Measurements from ENCODE around the gene CDH26.
"Not testable (repeated sequence)": the region's sequence is repeated elsewhere in the genome, so short reads cannot be mapped to it uniquely, and the experiment has no call there.

The CDH26 gene

GRCh38 chr20:59940956-59941294, 17.3 kb upstream of the CDH26 start:
- DNase-seq (ENCODE audit: low spot score), result no peak

GRCh38 chr20:59942245-59942644, 16.0 kb upstream of the CDH26 start:
- DNase-seq (ENCODE audit: low spot score), result no peak

- DNase-seq (ENCODE audit: low spot score), result no peak
Measured at GRCh38 chr20:59944726-59945125, 13.5 kb upstream of the CDH26 start.

- no peak for DNase-seq (ENCODE audit: low spot score)
Measured at GRCh38 chr20:59945175-59945574, 13.0 kb upstream of the CDH26 start.

- no peak for DNase-seq (ENCODE audit: low spot score)
Measured at GRCh38 chr20:59945731-59946130, 12.5 kb upstream of the CDH26 start.

- DNase-seq (ENCODE audit: low spot score), result no peak
Measured at GRCh38 chr20:59947376-59947775, 10.8 kb upstream of the CDH26 start.

- DNase-seq (ENCODE audit: low spot score), result no peak
Measured at GRCh38 chr20:59948212-59948611, 10.0 kb upstream of the CDH26 start.

- peak; percentile 31 for DNase-seq (ENCODE audit: low spot score)
Measured at GRCh38 chr20:59948828-59949720, 9.1 kb upstream of the CDH26 start.

GRCh38 chr20:59949911-59950310, 8.3 kb upstream of the CDH26 start:
- no peak for DNase-seq (ENCODE audit: low spot score)

- no peak for DNase-seq (ENCODE audit: low spot score)
Measured at GRCh38 chr20:59954718-59955117, 3.5 kb upstream of the CDH26 start.

- DNase-seq (ENCODE audit: low spot score), result peak; percentile 13
Measured at GRCh38 chr20:59955131-59955796, 3.0 kb upstream of the CDH26 start.

- DNase-seq (ENCODE audit: low spot score), result not testable (repeated sequence)
Measured at GRCh38 chr20:59957568-59957967, 655 bp upstream of the CDH26 start.

- no peak for DNase-seq (ENCODE audit: low spot score)
Measured at GRCh38 chr20:59958626-59959025, 403 bp downstream of the CDH26 start.

- no peak for DNase-seq (ENCODE audit: low spot score)
Measured at GRCh38 chr20:59961423-59961822, 3.2 kb downstream of the CDH26 start.

- DNase-seq (ENCODE audit: low spot score), result no peak
Measured at GRCh38 chr20:59962155-59962554, 3.9 kb downstream of the CDH26 start.

GRCh38 chr20:59966428-59966827, 8.2 kb downstream of the CDH26 start:
- DNase-seq (ENCODE audit: low spot score), result no peak

- DNase-seq (ENCODE audit: low spot score), result no peak
Measured at GRCh38 chr20:59971428-59971827, 13.2 kb downstream of the CDH26 start.

GRCh38 chr20:59972037-59972801, 14.0 kb downstream of the CDH26 start:
- no peak for DNase-seq (ENCODE audit: low spot score)

GRCh38 chr20:59976156-59976782, 18.0 kb downstream of the CDH26 start:
- no peak for DNase-seq (ENCODE audit: low spot score)

GRCh38 chr20:59977086-59977485, 18.9 kb downstream of the CDH26 start:
- no peak for DNase-seq (ENCODE audit: low spot score)

GRCh38 chr20:59983076-59983475, 24.9 kb downstream of the CDH26 start:
- no peak for DNase-seq (ENCODE audit: low spot score)

GRCh38 chr20:59984541-59984940, 26.3 kb downstream of the CDH26 start:
- no peak for DNase-seq (ENCODE audit: low spot score)
